MCF 10A (cell line): ENCODE data around the gene COL7A1. TPM values are rescaled to one million over a fixed set of nuclear protein-coding genes. Genes with fewer than 3 reads are reported as not detected.

Experiments used
- BruUV-seq: library from RNA; stranded (reverse); fragments of 400-500 nt; replicated peaks from 2 replicates; lab custom pipeline; 2021; lab: Mats Ljungman, UMichigan
- CTCF ChIA-PET: fragments of 300-600 bp; sonication (Branson Sonifier 250); formaldehyde crosslinking; extraction: SDS; loops from one replicate; lab custom pipeline; 2021; ENCODE audit warnings: antibody characterized with exemption, inconsistent platforms; lab: Yijun Ruan, JAX
- POLR2A ChIA-PET: fragments of 300-600, 350-650 bp; sonication (Branson Sonifier 250); formaldehyde crosslinking; extraction: SDS; loops from one replicate; lab custom pipeline; 2020; ENCODE audit warnings: antibody characterized with exemption, inconsistent platforms; lab: Yijun Ruan, JAX
- DNase-seq: peaks from one replicate; pipeline ENCODE4 v3.0.0-alpha.2; 2018; ENCODE audit not compliant: unreplicated experiment
- H3K27ac Mint-ChIP-seq: one replicate; pipeline ENCODE4 v1.8.0; 2022; ENCODE audit warnings: mild to moderate bottlenecking, low read depth, mixed read lengths; ENCODE audit not compliant: unreplicated experiment
- H3K27me3 Mint-ChIP-seq: one replicate; pipeline ENCODE4 v1.8.0; 2022; ENCODE audit warnings: mixed read lengths; ENCODE audit not compliant: insufficient read depth, unreplicated experiment
- H3K36me3 Mint-ChIP-seq: one replicate; pipeline ENCODE4 v1.8.0; 2022; ENCODE audit warnings: mild to moderate bottlenecking, moderate library complexity, mixed read lengths; ENCODE audit not compliant: insufficient read depth, unreplicated experiment
- H3K4me1 Mint-ChIP-seq: one replicate; pipeline ENCODE4 v1.8.0; 2022; ENCODE audit warnings: mixed read lengths; ENCODE audit not compliant: insufficient read depth, unreplicated experiment
- H3K4me3 Mint-ChIP-seq: one replicate; pipeline ENCODE4 v1.8.0; 2022; ENCODE audit warnings: mild to moderate bottlenecking, moderate library complexity, mixed read lengths; ENCODE audit not compliant: unreplicated experiment
- H3K9me3 Mint-ChIP-seq: one replicate; pipeline ENCODE4 v1.8.0; 2022; ENCODE audit warnings: mixed read lengths; ENCODE audit not compliant: unreplicated experiment
- intact Hi-C: fragments of 100-400 bp; cut with micrococcal nuclease; formaldehyde crosslinking; loops from 2 replicates; pipeline ENCODE4 v1.14.1; 2022
- total RNA-seq: library from RNA; stranded (reverse); gene quantifications from 2 replicates; pipeline ENCODE4 v1.2.3, GENCODE V29; 2022
- TF ChIP-seq, protein P1 (sequence below): fragments of 200-600 bp; IDR thresholded peaks from one replicate; pipeline ENCODE4 v1.8.0; 2022; ENCODE audit warnings: antibody characterized with exemption, mild to moderate bottlenecking; ENCODE audit not compliant: unreplicated experiment

Gene COL7A1
- total RNA-seq, 1 experiment from 2014 or later = 60.5 TPM

DNA sequence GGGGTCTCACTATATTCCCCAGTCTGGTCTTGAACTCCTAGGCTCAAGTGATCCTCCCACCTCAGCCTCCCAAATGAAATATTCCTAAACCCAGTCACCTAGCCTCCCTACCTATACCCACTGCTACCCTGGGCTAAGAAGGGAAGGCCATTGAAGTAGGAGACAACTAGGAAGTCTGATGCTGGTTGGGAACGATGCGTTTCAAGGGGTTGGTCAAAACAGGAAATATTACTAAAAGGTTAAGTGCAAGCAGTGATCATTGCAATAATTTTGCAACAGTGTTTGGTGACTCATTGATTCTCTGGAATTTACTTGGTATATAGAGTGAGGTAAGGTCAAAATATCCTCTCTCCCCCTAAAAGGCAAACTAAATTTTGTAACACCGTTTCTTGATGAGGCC, 18.9 kb upstream of the COL7A1 start:
- peak; percentile 83 for DNase-seq
- no TSS peak for BruUV-seq
- ChIA-PET CTCF (interaction anchor here (1.2 to 2.4 kb wide), 2 partner anchors 9 to 21 kb away, joined by 5 to 12 read pairs; partner anchors contain the start of gene SLC26A6), POLR2A (interaction anchor here (1.0 to 6.3 kb wide), 6 partner anchors 10 to 57 kb away, joined by 4 to 107 read pairs (median 6); partner anchors contain the start of gene SLC26A6)
- intact Hi-C loops = loop anchor here (1.0 kb wide), 2 partner anchors 21 to 49 kb away; partner anchors contain the start of gene SLC26A6
- H3K9me3 Mint-ChIP-seq = no peaks in the 10 kb centered on the region
- TF ChIP-seq, protein P1, sequence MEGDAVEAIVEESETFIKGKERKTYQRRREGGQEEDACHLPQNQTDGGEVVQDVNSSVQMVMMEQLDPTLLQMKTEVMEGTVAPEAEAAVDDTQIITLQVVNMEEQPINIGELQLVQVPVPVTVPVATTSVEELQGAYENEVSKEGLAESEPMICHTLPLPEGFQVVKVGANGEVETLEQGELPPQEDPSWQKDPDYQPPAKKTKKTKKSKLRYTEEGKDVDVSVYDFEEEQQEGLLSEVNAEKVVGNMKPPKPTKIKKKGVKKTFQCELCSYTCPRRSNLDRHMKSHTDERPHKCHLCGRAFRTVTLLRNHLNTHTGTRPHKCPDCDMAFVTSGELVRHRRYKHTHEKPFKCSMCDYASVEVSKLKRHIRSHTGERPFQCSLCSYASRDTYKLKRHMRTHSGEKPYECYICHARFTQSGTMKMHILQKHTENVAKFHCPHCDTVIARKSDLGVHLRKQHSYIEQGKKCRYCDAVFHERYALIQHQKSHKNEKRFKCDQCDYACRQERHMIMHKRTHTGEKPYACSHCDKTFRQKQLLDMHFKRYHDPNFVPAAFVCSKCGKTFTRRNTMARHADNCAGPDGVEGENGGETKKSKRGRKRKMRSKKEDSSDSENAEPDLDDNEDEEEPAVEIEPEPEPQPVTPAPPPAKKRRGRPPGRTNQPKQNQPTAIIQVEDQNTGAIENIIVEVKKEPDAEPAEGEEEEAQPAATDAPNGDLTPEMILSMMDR = no peak
- H3K4me1 Mint-ChIP-seq = peaks cover 26% of the 10 kb centered on the region
- H3K4me3 Mint-ChIP-seq = no peak overlapping the region
- H3K27ac Mint-ChIP-seq = peak overlapping the region; percentile 87
- H3K27me3 Mint-ChIP-seq = no peaks in the 10 kb centered on the region
- H3K36me3 Mint-ChIP-seq = peaks cover 27% of the 10 kb centered on the region

DNA sequence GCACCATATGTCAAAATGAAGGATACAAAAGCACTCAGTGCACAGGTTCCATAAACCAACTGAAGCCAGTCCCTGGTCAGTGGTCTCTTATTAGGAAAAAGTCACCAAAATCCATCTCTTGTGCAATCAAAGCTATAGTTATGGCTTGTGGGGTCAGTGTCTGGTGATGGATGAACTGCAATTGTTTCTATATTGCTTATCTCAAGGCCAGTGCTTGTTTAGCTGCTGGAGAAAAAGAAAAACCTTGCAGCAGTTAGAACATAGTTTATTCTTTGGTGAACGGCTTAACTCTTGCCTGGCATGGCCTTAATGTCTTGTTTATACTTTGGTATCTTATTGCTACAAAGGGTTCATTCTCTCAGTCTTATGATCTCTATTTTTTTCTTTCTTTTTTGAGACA, 17.2 kb upstream of the COL7A1 start:
- ChIA-PET POLR2A (interaction anchor here (0.6 to 6.3 kb wide), 8 partner anchors 13 to 159 kb away, joined by 3 to 107 read pairs (median 4); partner anchors contain the start of genes CELSR3 and SLC26A6), CTCF (interaction anchor here (0.7 to 2.4 kb wide), 5 partner anchors 11 to 176 kb away, joined by 3 to 12 read pairs (median 3); partner anchors contain the start of genes PFKFB4 and SLC26A6)
- Mint-ChIP-seq H3K36me3 (peaks cover 24% of the 10 kb centered on the region), H3K27ac (no peak overlapping the region), H3K27me3 (no peaks in the 10 kb centered on the region), H3K9me3 (no peaks in the 10 kb centered on the region), H3K4me1 (peaks cover 25% of the 10 kb centered on the region), H3K4me3 (no peak overlapping the region)
- DNase-seq = no peak
- intact Hi-C loops = no loop called here
- TF ChIP-seq, protein P1 = no peak
- no TSS peak for BruUV-seq

DNA sequence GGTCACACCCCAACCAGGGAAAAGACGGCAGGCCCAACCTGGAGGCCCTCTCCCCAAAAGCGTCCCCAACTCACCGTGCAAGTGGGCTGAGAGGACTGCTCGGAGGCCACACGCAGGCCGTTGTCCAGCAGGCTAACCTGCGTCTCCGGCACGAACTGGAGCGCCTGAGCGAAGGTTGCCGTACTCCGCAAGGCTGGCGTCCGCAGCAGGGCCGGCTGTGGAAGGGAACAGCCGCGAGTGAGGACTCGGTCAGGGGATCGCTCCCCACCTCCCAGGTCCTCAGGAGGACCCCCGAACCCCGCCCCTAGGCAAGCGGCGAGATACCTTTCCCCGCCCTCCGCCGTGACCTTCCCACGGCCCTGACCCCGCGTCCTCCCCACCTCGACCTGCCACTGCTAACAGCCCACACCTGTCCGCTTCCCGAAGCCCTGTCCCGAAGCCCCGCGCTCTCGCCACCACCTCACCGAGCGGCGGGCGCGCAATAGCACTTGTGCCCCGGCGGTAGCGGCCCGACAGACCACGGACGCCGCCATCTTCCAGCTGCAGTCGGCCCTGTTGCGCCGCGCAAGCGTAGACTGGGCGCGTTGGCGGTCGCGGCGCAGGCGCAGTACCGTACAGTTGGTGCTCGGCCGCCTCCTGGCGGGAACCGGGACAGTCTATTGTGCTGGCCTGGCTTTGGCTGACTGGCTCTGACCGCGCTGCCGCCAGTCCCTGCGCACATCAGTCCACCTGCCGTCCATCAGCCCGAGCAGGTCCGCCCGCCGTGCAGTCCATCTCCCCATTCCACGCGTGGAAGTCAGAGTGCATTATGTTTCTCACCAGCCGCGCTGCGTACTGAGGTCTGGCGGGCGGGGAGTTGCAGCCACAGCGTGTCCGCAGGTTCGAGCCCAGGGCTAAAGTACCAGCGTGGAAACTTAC, 14.2 kb upstream of the COL7A1 start, which contains the start of gene UQCRC1:
TSS of gene UQCRC1 (minus strand) at position 559 of the 918 bp plus-strand sequence. CDS start at position 533, 26 bp downstream.
- H3K4me3 Mint-ChIP-seq = peak within 1 kb of the TSS; percentile 94
- BruUV-seq = no TSS peak
- peak within 1 kb of the TSS; percentile 94 for H3K27ac Mint-ChIP-seq
- peaks cover 43% of the 10 kb centered on the region for H3K36me3 Mint-ChIP-seq
- H3K4me1 Mint-ChIP-seq = peaks cover 18% of the 10 kb centered on the region
- POLR2A ChIA-PET = interaction anchor here (0.6 to 6.3 kb wide), 13 partner anchors 11 to 780 kb away, joined by 3 to 107 read pairs (median 4); partner anchors contain the start of genes ATRIP, CELSR3 and SLC26A6
- H3K9me3 Mint-ChIP-seq = no peaks in the 10 kb centered on the region
- CTCF ChIA-PET = interaction anchor here (0.5 to 1.9 kb wide), 7 partner anchors 11 to 856 kb away, joined by 3 to 9 read pairs (median 3); partner anchors contain the start of gene SLC26A6
- DNase-seq = peak; percentile 91
- intact Hi-C loops = loop anchor here (1.0 to 2.0 kb wide), 2 partner anchors 51 to 55 kb away; no protein-coding TSS in a partner anchor
- TF ChIP-seq, protein P1 = peak; percentile 47
- H3K27me3 Mint-ChIP-seq = no peaks in the 10 kb centered on the region
